Measurements from ENCODE around the gene ISM1.

Gene ISM1

DNA sequence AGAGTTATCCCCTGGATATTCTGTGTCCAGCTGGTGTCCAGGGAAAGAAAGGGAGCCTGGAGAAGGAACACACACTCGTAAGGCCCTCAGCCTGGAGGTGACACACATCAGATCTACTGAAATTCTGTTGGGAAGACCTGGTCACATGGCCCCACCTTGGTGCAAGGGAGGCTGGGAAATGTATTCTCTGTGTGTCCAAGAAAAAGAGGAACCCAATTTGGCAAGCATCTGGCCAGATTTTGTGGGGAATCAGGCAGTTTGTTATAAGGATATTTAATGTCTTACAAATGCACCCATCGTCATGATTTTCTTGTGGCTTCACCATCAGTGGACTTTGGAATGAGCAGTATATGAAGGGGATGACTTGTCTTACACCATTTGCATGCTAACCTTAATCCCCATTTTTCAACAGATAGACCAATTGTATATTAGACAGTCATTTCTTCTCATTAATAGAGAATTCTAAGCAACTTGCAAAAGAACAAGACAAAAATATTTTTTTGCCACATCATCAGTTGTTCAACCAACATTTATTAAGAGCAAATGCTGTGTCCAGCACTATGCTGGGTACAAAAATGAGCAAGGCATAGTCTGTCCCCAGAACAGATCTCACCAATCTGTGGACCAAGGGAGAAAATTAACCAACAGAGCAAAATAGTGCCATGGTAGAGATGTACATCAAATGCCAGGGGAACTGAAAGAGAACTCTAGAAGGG lies 59.7 kb downstream of the ISM1 start:
- H3K36me3 ChIP-seq = no peaks in the 10 kb centered on the region

DNA sequence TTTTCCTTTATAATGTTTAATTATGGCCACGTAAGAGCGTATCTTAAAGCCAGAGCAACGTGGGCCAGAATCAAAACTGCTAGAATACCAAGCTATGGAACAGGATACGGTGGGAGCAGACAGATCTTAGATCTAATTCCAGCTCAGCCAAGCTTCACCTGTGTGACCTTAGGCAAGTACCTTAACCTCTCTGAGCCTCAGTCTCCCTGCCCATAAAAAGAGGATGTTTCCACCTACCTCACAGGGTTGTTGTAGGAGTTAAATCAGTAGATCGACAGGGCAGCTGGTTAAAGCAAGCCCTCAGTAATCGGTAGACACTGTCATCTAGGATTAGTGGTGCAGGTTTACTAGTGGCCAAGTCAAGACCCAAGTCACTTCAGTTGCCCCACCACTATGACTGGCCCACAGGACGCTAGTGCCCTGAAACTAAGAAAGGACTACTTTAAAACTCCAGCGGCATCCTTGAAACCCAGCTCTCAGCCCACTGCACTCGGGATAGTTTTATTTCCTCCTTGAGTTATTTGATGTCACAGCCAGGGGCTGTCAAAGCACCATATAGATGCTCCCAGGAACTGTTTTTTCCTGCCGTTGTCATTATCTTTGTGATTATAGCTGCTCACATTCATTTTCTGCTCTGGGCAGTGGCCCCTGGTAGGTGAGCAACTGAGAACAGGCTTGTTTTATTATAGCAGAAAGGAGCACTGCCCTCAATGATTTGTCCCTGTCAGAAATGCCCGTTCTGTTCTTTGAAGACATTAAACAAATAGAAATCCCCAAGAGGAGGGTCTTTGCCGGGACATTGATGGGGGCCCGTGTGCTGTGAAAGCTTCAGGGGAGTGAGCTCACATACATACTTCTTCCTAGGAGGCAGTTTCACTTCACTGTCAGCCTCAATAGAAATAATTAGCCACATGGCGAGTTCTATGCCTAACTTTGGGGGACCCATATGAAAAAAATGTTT lies 63.1 kb downstream of the ISM1 start:
- Histone ChIP-seq H3K4me3 (ENCODE audit: low read depth, low read length) (no peak overlapping the region), H3K27me3 (ENCODE audit: insufficient read depth, low read depth, severe bottlenecking) (no peaks in the 10 kb centered on the region), H3K36me3 (no peaks in the 10 kb centered on the region), H3K27ac (no peak overlapping the region), H3K9me3 (ENCODE audit: severe bottlenecking) (no peaks in the 10 kb centered on the region)
- no peak for DNase-seq
- TF ChIP-seq, protein P1, sequence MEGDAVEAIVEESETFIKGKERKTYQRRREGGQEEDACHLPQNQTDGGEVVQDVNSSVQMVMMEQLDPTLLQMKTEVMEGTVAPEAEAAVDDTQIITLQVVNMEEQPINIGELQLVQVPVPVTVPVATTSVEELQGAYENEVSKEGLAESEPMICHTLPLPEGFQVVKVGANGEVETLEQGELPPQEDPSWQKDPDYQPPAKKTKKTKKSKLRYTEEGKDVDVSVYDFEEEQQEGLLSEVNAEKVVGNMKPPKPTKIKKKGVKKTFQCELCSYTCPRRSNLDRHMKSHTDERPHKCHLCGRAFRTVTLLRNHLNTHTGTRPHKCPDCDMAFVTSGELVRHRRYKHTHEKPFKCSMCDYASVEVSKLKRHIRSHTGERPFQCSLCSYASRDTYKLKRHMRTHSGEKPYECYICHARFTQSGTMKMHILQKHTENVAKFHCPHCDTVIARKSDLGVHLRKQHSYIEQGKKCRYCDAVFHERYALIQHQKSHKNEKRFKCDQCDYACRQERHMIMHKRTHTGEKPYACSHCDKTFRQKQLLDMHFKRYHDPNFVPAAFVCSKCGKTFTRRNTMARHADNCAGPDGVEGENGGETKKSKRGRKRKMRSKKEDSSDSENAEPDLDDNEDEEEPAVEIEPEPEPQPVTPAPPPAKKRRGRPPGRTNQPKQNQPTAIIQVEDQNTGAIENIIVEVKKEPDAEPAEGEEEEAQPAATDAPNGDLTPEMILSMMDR (IDR thresholded peaks at IDR 0.05; ENCODE audit: low read depth, low read length) = no peak

More for the DNA sequence above, 59.7 kb downstream of the ISM1 start:
- TF ChIP-seq, protein P1 (IDR thresholded peaks at IDR 0.05; ENCODE audit: low read depth, low read length) = no peak
- no peak for DNase-seq
- no peaks in the 10 kb centered on the region for H3K27me3 ChIP-seq (ENCODE audit: insufficient read depth, low read depth, severe bottlenecking)
- H3K27ac ChIP-seq = no peak overlapping the region
- no peak overlapping the region for H3K4me3 ChIP-seq (ENCODE audit: low read depth, low read length)
- no peaks in the 10 kb centered on the region for H3K9me3 ChIP-seq (ENCODE audit: severe bottlenecking)

DNA sequence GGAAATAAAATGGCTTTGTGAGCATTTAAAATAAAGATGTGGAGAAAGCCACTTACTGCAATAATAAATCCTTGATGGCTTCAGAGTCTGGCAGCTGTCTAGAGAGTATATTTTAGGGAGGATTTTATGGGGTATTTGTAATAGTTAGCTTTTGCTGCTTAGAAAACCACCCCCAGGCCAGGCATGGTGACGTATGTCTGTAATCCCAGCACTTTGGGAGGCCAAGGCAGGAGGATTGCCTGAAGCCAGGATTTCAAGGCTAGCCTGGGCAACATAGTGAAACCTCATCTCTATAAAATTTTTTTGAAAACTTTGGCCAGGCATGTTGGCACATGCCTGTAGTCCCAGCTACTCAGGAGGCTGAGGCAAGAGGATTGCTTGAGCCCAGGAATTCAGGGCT lies 63.8 kb downstream of the ISM1 start:
- TF ChIP-seq, protein P1 (IDR thresholded peaks at IDR 0.05; ENCODE audit: low read depth, low read length) = no peak
- H3K4me3 ChIP-seq (ENCODE audit: low read depth, low read length) = no peak overlapping the region
- H3K27me3 ChIP-seq (ENCODE audit: insufficient read depth, low read depth, severe bottlenecking) = no peaks in the 10 kb centered on the region
- H3K27ac ChIP-seq = no peak overlapping the region
- no peaks in the 10 kb centered on the region for H3K9me3 ChIP-seq (ENCODE audit: severe bottlenecking)
- no peaks in the 10 kb centered on the region for H3K36me3 ChIP-seq
- DNase-seq = no peak

DNA sequence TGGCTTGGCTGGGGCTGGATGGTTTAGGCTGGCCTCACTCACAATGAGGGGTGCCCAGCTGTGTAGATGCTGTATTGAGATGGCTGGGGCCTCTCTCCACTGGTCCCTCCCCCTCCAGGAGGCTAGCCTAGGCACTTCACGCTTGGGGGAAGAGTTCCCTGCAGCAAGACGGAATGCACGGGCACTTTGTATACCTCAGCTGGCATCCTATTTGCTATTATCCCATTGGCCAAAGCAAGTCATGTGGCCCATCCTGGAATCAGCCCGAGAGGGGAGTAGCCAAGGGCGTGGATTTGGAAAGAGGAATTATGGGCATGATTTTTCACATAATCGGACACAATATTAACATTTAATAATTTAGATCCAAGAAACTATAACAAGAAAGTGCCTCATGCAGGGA lies 64.3 kb downstream of the ISM1 start:
- Histone ChIP-seq H3K4me3 (ENCODE audit: low read depth, low read length) (no peak overlapping the region), H3K27ac (no peak overlapping the region), H3K9me3 (ENCODE audit: severe bottlenecking) (no peaks in the 10 kb centered on the region), H3K27me3 (ENCODE audit: insufficient read depth, low read depth, severe bottlenecking) (no peaks in the 10 kb centered on the region), H3K36me3 (no peaks in the 10 kb centered on the region)
- DNase-seq = no peak
- TF ChIP-seq, protein P1 (IDR thresholded peaks at IDR 0.05; ENCODE audit: low read depth, low read length) = no peak

DNA sequence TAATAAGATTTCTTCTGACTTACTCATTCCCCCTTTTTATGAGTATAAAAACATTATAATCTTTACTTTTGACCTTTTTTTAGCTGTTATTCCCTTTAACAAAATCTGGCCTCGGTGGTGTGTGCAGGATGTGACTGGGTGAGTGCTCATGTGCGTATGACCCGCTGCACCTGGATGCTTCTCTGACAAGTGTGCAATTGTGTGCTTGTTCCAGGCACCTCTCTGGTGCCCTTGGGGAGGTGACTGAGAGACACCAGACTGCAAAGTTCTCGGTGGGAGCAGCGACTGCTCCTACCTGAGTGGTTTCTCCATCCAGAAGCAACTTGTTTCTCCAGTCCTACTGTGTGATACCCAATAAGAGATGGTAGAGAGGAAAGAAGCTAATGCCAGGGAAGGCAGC lies 65.0 kb downstream of the ISM1 start:
- H3K27ac ChIP-seq = no peak overlapping the region
- no peaks in the 10 kb centered on the region for H3K9me3 ChIP-seq (ENCODE audit: severe bottlenecking)
- DNase-seq = no peak
- no peaks in the 10 kb centered on the region for H3K27me3 ChIP-seq (ENCODE audit: insufficient read depth, low read depth, severe bottlenecking)
- H3K36me3 ChIP-seq = no peaks in the 10 kb centered on the region
- no peak overlapping the region for H3K4me3 ChIP-seq (ENCODE audit: low read depth, low read length)
- TF ChIP-seq, protein P1 (IDR thresholded peaks at IDR 0.05; ENCODE audit: low read depth, low read length) = no peak
